GM19240 (cell line): ENCODE measurements around the gene ETS1.

ENCODE experiments used
- DNase-seq: peaks from one replicate; pipeline ENCODE4 v3.0.0; 2011; ENCODE audit warnings: low spot score; ENCODE audit not compliant: insufficient read length

ETS1 gene

DNA sequence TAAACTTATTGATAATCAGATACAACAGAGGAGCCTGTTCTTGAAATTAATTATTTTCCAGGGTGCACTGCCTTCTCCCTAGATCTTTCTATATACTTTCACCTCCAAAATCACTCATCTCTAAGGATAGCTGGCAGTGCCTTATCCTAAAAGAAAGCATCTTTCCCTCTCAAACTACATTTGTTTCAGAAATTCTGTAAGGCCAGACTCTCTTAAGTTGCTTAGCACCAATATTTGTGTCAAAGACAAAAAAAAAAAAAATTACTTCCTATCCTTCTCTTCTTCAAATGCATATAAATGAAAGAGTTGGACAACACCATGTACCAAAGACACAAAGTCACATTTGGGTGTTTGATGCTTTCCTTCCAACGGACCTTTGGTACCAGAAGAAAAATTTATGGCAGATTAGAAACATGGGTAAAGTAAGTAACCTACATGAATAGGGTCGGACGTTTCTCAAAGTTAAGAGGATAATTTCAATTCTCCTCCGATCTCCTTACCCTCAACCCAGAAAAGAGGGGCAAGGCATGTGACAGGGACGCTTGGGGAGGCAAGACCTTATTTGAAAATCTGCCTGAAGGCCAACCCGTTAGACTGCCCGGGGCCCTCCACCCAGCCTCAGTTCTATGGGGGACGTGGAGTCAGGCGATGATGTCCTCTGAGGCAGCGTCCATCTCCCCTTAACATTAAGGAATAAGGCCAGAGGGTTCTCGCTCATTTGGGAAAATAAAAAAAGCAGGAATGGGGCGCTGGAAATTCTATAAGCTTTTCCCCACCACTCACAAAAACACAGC lies 66.3 kb downstream of the ETS1 start:
- no peak for DNase-seq

DNA sequence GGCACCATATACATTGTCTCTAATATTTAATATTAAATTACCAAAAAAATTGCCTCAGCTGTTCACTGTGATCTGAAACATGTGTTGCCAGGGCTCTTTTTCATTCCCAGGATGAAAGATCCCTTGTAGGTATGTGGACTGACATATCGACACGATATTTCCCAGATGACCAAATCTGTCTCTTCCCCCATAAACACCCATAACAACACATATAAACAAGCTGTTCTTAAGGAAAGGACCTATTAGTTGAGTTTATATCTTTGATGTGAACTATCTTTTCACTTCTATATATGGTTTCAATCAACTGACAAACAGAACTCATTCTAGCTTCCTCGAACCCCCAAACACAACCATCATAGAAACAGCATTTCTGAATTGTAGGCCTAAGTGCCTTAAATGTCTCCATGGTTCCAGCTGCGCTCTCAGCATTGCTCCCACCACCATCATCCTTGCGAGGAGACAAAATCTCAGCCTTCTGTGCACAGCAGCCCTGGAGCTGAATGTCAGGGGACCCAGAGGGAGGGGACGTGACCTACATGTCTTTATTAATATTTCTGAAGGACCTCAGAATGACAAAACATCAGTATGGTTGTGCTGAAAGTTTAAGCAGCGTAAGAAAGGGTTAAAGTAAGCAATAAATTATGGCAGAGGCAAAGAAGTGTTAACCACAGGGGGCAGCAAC lies 67.0 kb downstream of the ETS1 start:
- DNase-seq: no peak

GRCh38 chr11:128519338-128519737 lies 68.0 kb downstream of the ETS1 start:
- no peak for DNase-seq

DNA sequence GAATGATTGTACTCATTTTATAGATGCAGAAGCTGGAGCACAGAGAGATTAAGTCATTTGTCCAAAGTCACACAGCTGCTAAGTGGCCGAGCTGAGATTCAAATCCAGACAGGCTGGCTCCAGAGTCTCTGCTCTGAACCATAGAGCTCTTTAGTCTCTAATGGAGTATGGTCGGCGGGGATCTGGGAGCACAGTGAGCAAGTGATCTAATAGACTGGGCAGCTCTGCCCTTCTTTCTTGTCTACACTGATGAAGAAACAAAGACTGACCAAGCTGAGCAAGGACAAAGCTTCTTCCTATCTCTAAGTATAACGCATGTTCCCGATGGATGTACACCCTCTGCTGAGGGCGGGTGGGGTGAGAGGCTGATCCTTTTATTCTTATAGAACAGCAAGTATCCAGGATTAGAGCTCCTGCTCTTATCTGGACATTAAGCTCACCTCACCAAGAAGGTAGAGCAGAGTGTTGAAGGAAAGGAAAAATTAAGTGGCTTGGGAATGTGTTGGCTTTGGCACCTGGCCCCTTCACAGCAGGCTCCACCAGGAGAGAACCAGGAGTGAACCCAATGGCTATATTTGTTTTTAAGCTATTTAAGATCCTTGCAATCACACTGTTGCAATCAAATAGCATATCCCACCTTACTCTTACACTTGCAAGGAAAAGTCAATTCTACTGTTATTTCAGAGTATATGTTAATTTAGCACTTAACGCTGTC lies 68.7 kb downstream of the ETS1 start:
- no peak for DNase-seq

GRCh38 chr11:128517451-128518230 lies 69.7 kb downstream of the ETS1 start:
- no peak for DNase-seq

DNA sequence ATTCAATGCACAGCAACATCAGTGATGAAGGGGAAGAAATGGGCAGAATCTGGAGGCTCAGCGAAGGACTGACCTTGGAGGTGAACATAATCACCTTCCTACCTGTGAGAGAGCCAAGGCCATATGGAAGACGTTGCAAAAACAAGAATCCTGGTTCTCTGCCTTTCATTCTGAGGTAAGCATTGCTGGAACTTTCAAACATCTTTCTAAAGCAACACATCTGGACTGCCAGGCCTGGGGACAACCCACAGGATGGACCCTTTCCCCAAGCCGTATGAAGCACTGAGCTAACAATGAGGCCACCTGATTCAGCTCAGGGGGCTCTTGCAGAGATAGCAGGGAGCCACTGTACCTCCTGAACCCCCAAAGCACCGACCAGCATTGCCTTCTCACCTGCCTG lies 70.5 kb downstream of the ETS1 start:
- DNase-seq: no peak

GRCh38 chr11:128515826-128516778 lies 71.3 kb downstream of the ETS1 start:
- no peak for DNase-seq

DNA sequence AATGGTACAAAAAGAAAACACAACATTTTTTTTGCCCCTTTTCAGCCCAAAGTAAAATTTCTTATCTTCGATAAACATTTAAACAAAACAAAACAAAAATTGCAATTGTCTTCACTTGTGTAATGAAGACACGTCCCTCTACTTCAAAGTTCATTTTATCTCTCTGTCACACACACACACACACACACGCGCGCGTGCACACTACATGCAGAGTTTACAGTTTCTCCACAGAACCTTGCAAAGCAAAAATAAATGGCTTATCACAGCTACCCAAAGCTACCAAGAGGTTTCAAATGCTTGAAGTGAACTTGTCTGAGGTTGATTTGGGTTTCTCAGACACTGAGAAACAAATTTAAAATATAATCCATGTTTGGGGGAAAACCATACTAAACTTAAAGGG lies 72.3 kb downstream of the ETS1 start:
- no peak for DNase-seq

GRCh38 chr11:128513915-128514681 lies 73.3 kb downstream of the ETS1 start:
- DNase-seq: no peak

GRCh38 chr11:128512474-128512996 lies 74.8 kb downstream of the ETS1 start:
- no peak for DNase-seq

GRCh38 chr11:128511712-128512111 lies 75.6 kb downstream of the ETS1 start:
- DNase-seq: no peak

DNA sequence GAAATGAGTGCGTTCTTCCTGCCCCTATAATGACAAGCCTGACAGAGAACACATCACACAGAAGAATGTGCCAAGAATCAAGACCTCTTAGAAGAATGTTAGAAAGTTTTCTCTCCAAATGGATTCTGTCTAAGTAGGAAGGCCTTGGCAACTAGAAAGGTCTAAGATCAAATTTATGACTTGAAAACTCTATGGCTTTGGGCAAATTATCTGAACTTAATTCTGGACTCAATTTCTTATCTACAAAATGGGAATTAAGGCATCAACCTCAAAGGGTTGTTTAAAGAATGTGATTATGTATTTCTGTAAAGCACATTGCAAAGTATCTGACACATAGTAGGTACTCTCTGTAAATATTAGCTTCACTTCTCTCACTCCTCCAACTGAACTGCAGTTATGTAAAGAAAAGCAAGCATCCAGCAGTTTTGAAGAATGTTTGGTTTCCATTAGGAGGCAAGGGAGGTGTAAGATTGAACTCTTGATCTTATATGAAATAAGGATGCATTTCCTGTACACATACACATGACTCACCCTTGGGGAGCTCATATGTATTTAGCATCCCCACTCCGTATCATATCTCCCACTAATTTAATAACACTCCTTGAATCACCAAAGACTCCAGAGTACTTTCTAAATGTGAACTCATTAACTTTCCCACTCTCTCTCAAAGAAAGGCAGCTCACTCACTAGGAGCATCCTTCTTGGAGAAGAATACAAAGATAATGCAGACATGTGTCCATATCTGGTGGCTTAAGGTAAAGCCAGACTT lies 77.6 kb downstream of the ETS1 start:
- DNase-seq: no peak

DNA sequence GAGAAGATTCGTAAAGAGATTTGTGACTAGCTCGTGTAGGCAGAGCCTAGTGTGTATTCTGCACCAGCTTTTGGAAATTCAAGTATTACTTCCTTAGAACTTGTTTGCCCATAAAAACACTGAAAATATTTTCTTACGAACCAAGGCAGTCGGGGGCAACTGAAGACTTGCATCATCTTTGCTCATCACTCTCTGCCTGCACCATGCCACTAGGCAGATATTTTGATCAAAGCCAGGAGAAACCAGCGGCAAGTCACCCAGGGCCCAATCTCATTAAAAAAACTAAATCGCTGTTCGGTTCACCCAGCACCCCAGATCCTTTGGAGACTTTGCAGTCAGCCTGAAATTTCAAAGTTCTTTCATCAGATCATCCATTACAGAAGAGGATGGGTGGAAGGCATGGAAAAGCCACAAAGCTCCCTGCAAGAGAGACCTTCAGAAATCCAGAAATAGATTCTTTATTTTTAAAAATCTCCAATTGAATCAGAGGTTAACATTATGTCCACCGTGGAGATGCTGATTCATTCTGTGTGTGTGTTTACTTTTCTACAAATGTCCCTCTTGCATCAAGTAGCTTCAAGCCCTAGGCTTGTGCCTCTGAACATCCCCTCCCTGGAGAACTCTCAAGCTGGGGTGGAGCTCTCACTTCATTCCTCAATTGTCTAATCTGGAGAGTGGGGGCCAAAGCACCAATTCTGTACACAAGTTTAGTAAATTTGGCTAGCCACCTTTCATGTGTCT lies 78.4 kb downstream of the ETS1 start:
- no peak for DNase-seq

DNA sequence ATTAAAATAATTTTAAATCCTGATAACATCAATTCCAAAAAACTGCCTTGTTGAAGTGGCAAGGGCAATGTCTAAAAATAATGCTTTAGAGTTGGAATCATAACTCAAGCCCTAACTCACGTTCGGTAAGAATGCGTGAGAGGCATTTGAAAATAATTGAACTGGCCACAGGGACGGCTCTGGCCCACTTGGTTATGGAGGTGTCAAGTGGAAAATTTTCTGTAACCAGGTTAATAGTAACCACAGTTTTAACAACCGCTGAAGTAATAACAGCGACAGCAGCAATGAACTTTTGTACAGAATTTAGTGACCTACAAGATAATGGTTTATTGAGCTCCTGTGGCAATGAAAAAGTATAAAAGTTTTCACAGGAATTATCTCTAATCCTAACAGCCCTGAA lies 79.4 kb downstream of the ETS1 start:
- no peak for DNase-seq

DNA sequence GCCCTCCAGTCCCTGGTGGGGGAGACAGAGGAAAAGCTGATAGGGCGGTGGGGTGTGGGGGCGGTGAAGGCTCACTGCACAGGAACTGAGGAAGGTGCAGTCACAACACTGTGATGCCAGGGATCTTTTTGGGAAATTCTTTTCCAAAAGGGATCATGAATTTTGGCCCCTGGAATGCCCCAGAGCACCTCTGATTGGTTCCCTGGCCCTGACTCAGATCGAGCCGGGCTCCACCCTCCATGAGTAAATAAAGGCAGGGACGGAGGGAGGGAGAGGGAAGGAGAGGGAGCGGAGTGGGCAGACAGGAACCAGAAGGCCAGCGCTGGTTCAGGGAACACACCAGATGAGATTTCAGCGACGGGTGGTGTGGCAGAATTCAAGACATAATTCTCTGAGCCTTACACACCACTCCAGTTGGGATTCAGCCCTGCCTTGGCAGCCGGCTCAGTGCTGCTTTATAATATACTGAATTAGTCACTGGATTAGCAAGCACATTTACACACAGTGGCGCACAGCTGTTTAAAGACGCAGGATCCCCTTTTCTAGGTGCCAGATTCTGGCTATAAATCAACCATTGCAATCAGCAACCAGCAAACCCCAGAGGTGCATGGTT lies 80.3 kb downstream of the ETS1 start:
- no peak for DNase-seq

DNA sequence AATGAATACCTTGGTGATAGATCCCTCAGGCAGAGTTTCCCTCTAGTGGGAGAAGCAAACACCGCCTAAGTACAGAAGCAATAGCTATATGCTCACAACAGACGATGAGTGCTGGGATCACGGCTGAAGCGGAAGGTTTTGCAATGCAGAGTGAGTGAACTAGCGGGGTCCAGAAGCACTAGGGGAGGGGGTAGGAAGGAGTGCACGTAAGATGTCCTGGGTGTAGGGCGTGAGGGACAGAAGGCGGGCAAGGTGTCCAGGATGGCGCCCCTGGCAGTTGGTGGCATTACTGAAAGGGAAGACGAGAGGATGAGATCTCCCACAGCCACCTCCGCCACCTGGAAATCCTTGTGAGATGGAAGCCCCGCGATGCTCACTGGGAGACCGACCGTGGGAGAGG lies 81.0 kb downstream of the ETS1 start:
- DNase-seq: no peak

- no peak for DNase-seq
Measured at GRCh38 chr11:128505449-128506065, 81.8 kb downstream of the ETS1 start.
